Fibroblast of lung (primary cell): ENCODE results near the gene CSNK1D. TPM values are rescaled to one million over a fixed set of nuclear protein-coding genes. Genes with fewer than 3 reads are reported as not detected.
A peak's percentile ranks its signal among the peaks of the same experiment; 100 is the strongest.

Experiments used
- DNase-seq, 2 donors: peaks; one replicate each; pipeline versions ENCODE4 v3.0.0 to v3.0.0-alpha.2; 2010; ENCODE audit warnings: low read depth in 2 of 2
- H2AFZ ChIP-seq: 2 replicates; pipeline ENCODE4 v1.5.1; 2012; ENCODE audit warnings: low read length, control low read depth, inconsistent platforms
- H3K27ac ChIP-seq: 2 replicates; pipeline ENCODE4 v1.5.1; 2011; ENCODE audit warnings: low read length, control low read depth; ENCODE audit not compliant: insufficient read depth
- H3K27me3 ChIP-seq: 2 replicates; pipeline ENCODE4 v1.5.1; 2011; ENCODE audit warnings: mild to moderate bottlenecking, low read length; ENCODE audit not compliant: control insufficient read depth, insufficient read depth
- H3K36me3 ChIP-seq: 2 replicates; pipeline ENCODE4 v1.5.1; 2011; ENCODE audit warnings: low read length; ENCODE audit not compliant: control insufficient read depth, insufficient read depth
- H3K4me1 ChIP-seq: 2 replicates; pipeline ENCODE4 v1.5.1; 2011; ENCODE audit warnings: low read length; ENCODE audit not compliant: control insufficient read depth, insufficient read depth; ENCODE audit errors: extremely low read depth
- H3K4me2 ChIP-seq: 2 replicates; pipeline ENCODE4 v1.5.1; 2011; ENCODE audit warnings: low read length, control low read depth; ENCODE audit not compliant: insufficient read depth; ENCODE audit errors: extremely low read depth
- H3K4me3 ChIP-seq, 4 experiments: fragments of 200-600 bp in 1 of 4; sonication (generic) in 1 of 4; replicated peaks in 1 of 4; 2 replicates each; pipeline ENCODE4 v1.5.1; 2011 to 2016; ENCODE audit warnings: low read length in 4 of 4, low read depth in 3 of 4, mild to moderate bottlenecking in 3 of 4, control low read depth in 2 of 4, inconsistent platforms in 1 of 4, mixed read lengths in 1 of 4; ENCODE audit not compliant: insufficient read depth in 1 of 4; ENCODE audit errors: control extremely low read depth in 1 of 4
- H3K79me2 ChIP-seq: 2 replicates; pipeline ENCODE4 v1.5.1; 2012; ENCODE audit warnings: mild to moderate bottlenecking, low read length, inconsistent platforms; ENCODE audit not compliant: control insufficient read depth, insufficient read depth
- H3K9ac ChIP-seq: 2 replicates; pipeline ENCODE4 v1.5.1; 2011; ENCODE audit warnings: mild to moderate bottlenecking, low read length, control low read depth; ENCODE audit not compliant: insufficient read depth
- H3K9me3 ChIP-seq: 2 replicates; pipeline ENCODE4 v1.5.1; 2012; ENCODE audit warnings: low read depth, low read length; ENCODE audit not compliant: control insufficient read depth, insufficient read depth
- H4K20me1 ChIP-seq: 2 replicates; pipeline ENCODE4 v1.5.1; 2011; ENCODE audit warnings: low read length; ENCODE audit not compliant: control insufficient read depth, insufficient read depth; ENCODE audit errors: extremely low read depth
- EZH2 ChIP-seq: IDR thresholded peaks from 2 replicates; pipeline ENCODE4 v1.5.1; 2012; ENCODE audit warnings: low read length, control low read depth, mild to moderate bottlenecking; ENCODE audit errors: missing control alignments
- polyA plus RNA-seq, 2 donors: library from polyadenylated mRNA; depleted of rRNA in 1 of 2; stranded (reverse) in 1 of 2; unstranded in 1 of 2; fragments of >200 nt; gene quantifications; 2 replicates each; pipeline ENCODE4 v1.2.1, GENCODE V29; 2011 to 2012; ENCODE audit warnings: missing spikeins in 1 of 2
- total RNA-seq: library from RNA; depleted of rRNA; stranded (reverse); fragments of >200 nt; gene quantifications from 2 replicates; pipeline ENCODE4 v1.2.1, GENCODE V29; 2014
- TF ChIP-seq, protein P1 (sequence below), 2 donors: IDR thresholded peaks in 1 of 2; conservative IDR thresholded peaks in 1 of 2; 1 replicate in 1 of 2; 2 replicates in 1 of 2; pipeline ENCODE4 v1.5.1; 2011 to 2012; ENCODE audit warnings: low read length in 2 of 2, control low read depth in 1 of 2, inconsistent platforms in 1 of 2, low read depth in 1 of 2, mild to moderate bottlenecking in 1 of 2

CSNK1D gene
- total and polyA plus RNA-seq, 2 donors (not counting 1 experiment from before 2014, with no cell fraction given): 64.9 to 112 TPM

DNA sequence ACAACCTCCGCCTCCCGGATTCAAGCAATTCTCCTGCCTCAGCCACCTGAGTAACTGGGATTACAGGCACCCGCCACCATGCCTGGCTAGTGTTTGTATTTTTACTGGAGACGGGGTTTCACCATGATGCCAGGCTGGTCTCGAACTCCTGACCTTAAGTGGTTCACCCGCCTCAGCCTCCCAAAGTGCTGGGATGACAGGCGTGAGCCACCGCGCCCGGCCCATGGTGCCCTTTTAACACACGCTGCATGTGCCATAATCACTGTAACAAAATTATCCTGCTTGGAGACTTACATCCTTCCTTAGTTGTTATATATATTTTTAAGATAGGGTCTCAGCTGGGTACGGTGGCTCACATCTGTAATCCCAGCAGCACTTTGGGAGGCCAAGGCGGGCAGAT lies 38.5 kb upstream of the CSNK1D start:
- peaks cover 26% of the 10 kb centered on the region for H3K27me3 ChIP-seq
- no peak overlapping the region for H3K9ac ChIP-seq
- no peaks in the 10 kb centered on the region for H3K4me1 ChIP-seq
- no peaks in the 10 kb centered on the region for H3K9me3 ChIP-seq
- TF ChIP-seq, protein P1, sequence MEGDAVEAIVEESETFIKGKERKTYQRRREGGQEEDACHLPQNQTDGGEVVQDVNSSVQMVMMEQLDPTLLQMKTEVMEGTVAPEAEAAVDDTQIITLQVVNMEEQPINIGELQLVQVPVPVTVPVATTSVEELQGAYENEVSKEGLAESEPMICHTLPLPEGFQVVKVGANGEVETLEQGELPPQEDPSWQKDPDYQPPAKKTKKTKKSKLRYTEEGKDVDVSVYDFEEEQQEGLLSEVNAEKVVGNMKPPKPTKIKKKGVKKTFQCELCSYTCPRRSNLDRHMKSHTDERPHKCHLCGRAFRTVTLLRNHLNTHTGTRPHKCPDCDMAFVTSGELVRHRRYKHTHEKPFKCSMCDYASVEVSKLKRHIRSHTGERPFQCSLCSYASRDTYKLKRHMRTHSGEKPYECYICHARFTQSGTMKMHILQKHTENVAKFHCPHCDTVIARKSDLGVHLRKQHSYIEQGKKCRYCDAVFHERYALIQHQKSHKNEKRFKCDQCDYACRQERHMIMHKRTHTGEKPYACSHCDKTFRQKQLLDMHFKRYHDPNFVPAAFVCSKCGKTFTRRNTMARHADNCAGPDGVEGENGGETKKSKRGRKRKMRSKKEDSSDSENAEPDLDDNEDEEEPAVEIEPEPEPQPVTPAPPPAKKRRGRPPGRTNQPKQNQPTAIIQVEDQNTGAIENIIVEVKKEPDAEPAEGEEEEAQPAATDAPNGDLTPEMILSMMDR (conservative IDR thresholded peaks at IDR 0.05 in 1 of 2, IDR thresholded peaks at IDR 0.05 in 1 of 2; ENCODE audit: low read depth in 1 of 2, low read length in 2 of 2): no peak
- TF ChIP-seq EZH2: no peak
- DNase-seq: no peak
- H4K20me1 ChIP-seq: no peaks in the 10 kb centered on the region
- no peaks in the 10 kb centered on the region for H3K79me2 ChIP-seq
- no peak overlapping the region for H3K4me3 ChIP-seq
- H3K36me3 ChIP-seq: no peaks in the 10 kb centered on the region
- H2AFZ ChIP-seq: no peak overlapping the region
- H3K4me2 ChIP-seq: no peak overlapping the region
- H3K27ac ChIP-seq: no peak overlapping the region

DNA sequence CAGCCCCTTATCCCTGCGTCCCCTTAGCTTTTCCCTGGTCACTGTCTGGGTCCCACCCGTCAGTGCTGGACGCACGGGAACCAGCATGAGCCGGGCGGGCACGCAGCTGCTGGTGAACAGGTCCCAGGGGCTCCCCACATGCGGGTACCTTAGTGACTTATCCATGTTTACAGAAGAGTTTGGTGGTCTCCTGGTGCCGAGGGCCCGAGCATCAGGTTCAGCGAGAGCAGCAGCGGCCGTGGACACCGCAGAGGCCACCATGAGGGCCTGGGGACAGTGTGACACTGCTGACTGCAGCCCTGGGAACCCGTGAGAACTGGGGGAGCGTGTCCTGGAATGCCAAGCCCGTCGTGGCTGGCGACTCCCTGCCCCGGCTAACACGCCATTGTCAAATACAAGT lies 37.4 kb upstream of the CSNK1D start:
- H3K4me2 ChIP-seq: no peak overlapping the region
- H3K79me2 ChIP-seq: no peaks in the 10 kb centered on the region
- no peaks in the 10 kb centered on the region for H3K4me1 ChIP-seq
- no peak overlapping the region for H3K27ac ChIP-seq
- no peak overlapping the region for H3K4me3 ChIP-seq
- no peak overlapping the region for H3K9ac ChIP-seq
- H3K9me3 ChIP-seq: no peaks in the 10 kb centered on the region
- H4K20me1 ChIP-seq: no peaks in the 10 kb centered on the region
- no peaks in the 10 kb centered on the region for H3K36me3 ChIP-seq
- DNase-seq: no peak
- H3K27me3 ChIP-seq: peaks cover 26% of the 10 kb centered on the region
- no peak for TF ChIP-seq EZH2
- TF ChIP-seq, protein P1 (conservative IDR thresholded peaks at IDR 0.05 in 1 of 2, IDR thresholded peaks at IDR 0.05 in 1 of 2; ENCODE audit: low read depth in 1 of 2, low read length in 2 of 2): no peak
- no peak overlapping the region for H2AFZ ChIP-seq

DNA sequence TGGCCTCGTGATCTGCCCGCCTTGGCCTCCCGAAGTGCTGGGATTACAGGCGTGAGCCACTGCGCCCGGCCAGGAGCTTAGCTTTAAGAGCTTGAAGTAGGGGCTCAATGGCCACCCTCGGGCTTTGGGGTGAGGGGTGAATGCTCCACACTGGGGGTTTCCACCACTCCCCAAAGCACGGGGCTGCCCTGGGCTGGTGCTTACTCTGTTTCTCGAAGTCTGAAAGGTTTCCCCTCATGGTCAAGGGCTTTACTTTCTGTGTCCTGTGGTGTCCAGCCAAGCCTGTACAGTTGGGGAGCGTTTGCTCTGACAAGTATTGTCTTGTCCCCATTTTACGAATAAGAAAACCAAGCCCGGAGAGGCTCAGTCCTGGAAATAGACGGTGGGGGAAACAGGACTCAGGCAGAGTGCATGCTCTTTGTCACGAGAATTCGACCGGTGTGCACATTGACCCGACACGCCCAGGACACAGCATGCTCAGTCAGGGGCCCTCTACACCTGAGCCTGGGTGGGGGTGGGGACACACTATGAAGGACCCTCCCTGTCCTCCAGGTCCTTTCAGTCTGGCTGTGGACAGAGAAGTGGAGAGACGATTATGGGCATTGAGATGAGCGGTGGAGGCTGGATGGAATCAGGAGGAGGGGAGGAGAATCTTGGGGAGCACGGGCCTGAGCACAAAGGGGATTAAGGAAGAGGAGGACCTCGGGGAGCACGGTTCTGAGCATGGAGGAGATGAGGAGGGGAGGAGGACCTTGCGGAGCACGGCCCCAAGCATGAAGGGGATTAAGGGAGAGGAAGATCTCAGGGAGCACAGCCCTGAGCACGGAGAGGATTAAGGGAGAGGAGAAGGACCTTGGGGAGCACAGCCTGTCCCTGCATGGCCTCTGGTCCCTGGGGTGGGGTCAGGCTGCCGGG lies 36.4 kb upstream of the CSNK1D start:
- H3K9ac ChIP-seq: no peak overlapping the region
- H3K27ac ChIP-seq: no peak overlapping the region
- H4K20me1 ChIP-seq: no peaks in the 10 kb centered on the region
- H3K4me1 ChIP-seq: no peaks in the 10 kb centered on the region
- TF ChIP-seq EZH2: peak; percentile 24
- TF ChIP-seq, protein P1 (conservative IDR thresholded peaks at IDR 0.05 in 1 of 2, IDR thresholded peaks at IDR 0.05 in 1 of 2; ENCODE audit: low read depth in 1 of 2, low read length in 2 of 2): no peak
- H3K36me3 ChIP-seq: no peaks in the 10 kb centered on the region
- peaks cover 18% of the 10 kb centered on the region for H3K27me3 ChIP-seq
- H2AFZ ChIP-seq: no peak overlapping the region
- H3K4me3 ChIP-seq: no peak overlapping the region
- no peaks in the 10 kb centered on the region for H3K9me3 ChIP-seq
- H3K4me2 ChIP-seq: no peak overlapping the region
- DNase-seq: no peak
- no peaks in the 10 kb centered on the region for H3K79me2 ChIP-seq
